HG02763 (cell line): Measurements from ENCODE around the gene ALDH3B1.
"Not testable (repeated sequence)": the region's sequence is repeated elsewhere in the genome, so short reads cannot be mapped to it uniquely, and the experiment has no call there.

Source experiments
- ATAC-seq: cut with Tn5 transposase; IDR thresholded peaks from one replicate; pipeline ENCODE4 v1.9.1; 2021; ENCODE audit warnings: mild to moderate bottlenecking, moderate library complexity; ENCODE audit not compliant: unreplicated experiment

Gene ALDH3B1

GRCh38 chr11:68010090-68011041, at the start of gene ALDH3B1:
Gene ALDH3B1, plus strand, starts transcription at chr11:68010327. Its CDS starts 4,971 bp downstream, at chr11:68015298.
- no peak for ATAC-seq

GRCh38 chr11:67963217-67963616, 46.9 kb upstream of the ALDH3B1 start:
- ATAC-seq: not testable (repeated sequence)

GRCh38 chr11:67963879-67964278, 46.2 kb upstream of the ALDH3B1 start:
- not testable (repeated sequence) for ATAC-seq

GRCh38 chr11:67964746-67965145, 45.4 kb upstream of the ALDH3B1 start:
- ATAC-seq: not testable (repeated sequence)

- ATAC-seq: not testable (repeated sequence)
Observed at GRCh38 chr11:67965830-67966348, 44.2 kb upstream of the ALDH3B1 start.

GRCh38 chr11:67974746-67975145, 35.4 kb upstream of the ALDH3B1 start:
- ATAC-seq: not testable (repeated sequence)

GRCh38 chr11:67978766-67979418, 31.2 kb upstream of the ALDH3B1 start:
- not testable (repeated sequence) for ATAC-seq

GRCh38 chr11:67981226-67981625, 28.9 kb upstream of the ALDH3B1 start:
- not testable (repeated sequence) for ATAC-seq

GRCh38 chr11:67982255-67982857, 27.8 kb upstream of the ALDH3B1 start:
- ATAC-seq: not testable (repeated sequence)

GRCh38 chr11:67983951-67984350, 26.2 kb upstream of the ALDH3B1 start:
- ATAC-seq: no peak

GRCh38 chr11:67985302-67985701, 24.8 kb upstream of the ALDH3B1 start:
- ATAC-seq: not testable (repeated sequence)

- not testable (repeated sequence) for ATAC-seq
Observed at GRCh38 chr11:67990546-67991346, 19.4 kb upstream of the ALDH3B1 start.

GRCh38 chr11:67991347-67992121, 18.6 kb upstream of the ALDH3B1 start:
- ATAC-seq: not testable (repeated sequence)

- ATAC-seq: not testable (repeated sequence)
Observed at GRCh38 chr11:67993821-67994220, 16.3 kb upstream of the ALDH3B1 start.

GRCh38 chr11:67994387-67994786, 15.7 kb upstream of the ALDH3B1 start:
- not testable (repeated sequence) for ATAC-seq

GRCh38 chr11:67995129-67995528, 15.0 kb upstream of the ALDH3B1 start:
- not testable (repeated sequence) for ATAC-seq

- ATAC-seq: not testable (repeated sequence)
Observed at GRCh38 chr11:67995579-67995978, 14.5 kb upstream of the ALDH3B1 start.

- no peak for ATAC-seq
Observed at GRCh38 chr11:67996051-67996450, 14.1 kb upstream of the ALDH3B1 start.
